GM04503 (cell line): ENCODE measurements around the gene ZNF223.

Experiments used
- DNase-seq: peaks from one replicate; pipeline ENCODE4 v3.0.0-alpha.2; 2012; ENCODE audit warnings: low read depth

The ZNF223 gene

DNA sequence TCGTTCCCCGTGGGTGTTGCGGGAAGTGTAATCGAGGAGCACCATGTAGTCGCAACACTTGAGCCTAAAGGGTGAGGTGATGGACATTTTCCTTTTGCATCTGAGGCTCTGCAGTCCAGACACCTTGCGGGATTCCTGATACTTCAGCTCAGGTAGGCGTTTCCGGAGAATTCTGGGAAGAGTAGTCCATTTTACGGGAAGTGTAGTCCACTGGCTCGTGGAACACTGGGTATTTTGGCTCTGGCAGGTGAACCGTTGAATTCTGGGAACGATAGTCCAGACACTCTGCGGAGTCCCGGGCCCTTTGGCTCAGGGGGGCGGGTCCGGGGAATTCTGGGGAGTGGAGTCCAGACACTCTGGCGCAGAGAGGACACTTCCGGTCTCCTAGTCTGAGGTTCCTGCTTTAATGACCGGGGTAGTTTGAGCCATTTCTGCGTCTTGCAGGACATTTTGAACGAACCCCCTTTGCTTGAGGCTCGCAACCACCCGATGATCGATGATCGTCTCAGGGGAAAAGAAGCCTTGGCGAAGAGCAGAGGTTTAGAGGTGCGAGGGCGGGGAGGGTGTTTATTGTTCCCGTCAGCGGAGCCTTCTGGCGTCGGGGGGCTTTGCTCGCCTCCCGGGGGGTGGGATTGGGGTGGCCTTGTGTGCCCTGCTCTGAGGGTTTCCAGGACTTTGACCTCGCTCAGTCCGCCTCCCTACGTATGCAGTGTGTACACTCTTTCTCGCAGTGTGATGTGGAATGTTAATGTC lies at the start of gene ZNF223:
ZNF223 (plus strand) TSS at position 387 of the 753 bp plus-strand sequence. CDS start 3,141 bp downstream, outside the sequence.
- DNase-seq, result peak; percentile 81

DNA sequence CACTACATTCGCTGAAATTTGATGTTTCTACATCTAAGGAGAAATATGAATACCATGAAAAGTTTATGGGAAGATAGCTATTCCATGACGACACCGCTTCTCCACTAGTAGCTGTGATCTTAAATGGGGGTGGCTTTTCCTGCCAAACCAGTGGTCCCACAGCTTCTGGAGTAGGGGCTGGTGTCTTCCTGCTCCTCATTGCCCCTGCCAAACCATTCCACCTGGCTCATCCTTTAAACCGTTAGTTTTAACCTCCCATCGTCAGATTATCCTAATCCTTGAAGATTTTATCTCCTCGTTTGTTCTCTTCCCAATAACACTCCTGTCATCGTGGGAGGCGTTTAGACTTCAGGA lies 49.6 kb upstream of the ZNF223 start:
- no peak for DNase-seq

DNA sequence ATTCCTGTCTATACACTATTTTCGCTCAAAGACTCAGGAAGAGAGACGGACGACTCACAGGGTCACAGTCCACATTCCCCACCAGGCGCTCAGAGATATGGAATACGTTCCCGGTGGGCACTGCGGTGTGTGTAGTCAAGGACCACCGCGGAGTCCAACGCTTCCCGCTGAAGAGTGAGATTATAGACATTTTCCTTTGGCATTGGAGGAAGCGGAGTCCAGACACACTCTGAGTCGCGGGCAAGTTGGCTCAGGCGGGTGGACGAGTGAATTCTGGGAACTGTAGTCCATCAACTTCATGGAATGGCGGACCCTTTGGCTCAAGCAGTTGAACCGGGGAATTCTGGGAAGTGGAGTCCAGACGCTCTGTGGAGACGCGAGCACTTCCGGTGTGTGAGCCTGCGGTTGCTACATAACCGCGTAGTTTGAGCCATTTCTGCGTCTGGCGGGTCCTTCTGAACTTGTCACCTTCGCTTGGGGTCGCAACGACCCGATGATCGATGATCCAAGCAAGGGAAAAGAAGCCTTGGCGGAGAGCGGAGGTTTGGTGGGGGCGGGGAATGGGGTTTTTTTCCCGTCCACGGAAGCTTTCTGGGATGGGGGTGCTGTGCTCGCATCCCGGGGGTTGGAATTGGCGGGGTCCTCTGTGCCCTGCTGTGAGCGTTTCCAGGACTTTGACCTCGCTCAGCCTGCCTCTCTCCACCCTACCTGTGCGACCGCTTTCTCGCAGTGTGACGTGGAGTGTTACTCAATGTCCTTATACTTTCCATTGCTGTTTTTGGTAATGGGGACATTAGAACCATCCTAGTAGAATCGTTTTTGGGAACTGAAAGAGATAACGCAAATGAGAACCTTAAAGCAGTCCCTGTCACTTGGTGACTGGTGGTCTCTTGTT lies 49.0 kb upstream of the ZNF223 start, which contains the start of gene ZNF230:
ZNF230 (plus strand) TSS at position 392 of the 895 bp plus-strand sequence. CDS start 4,122 bp downstream, outside the sequence.
- DNase-seq, result peak; percentile 85

GRCh38 chr19:44003461-44004009 lies 48.3 kb upstream of the ZNF223 start:
- DNase-seq, result no peak

DNA sequence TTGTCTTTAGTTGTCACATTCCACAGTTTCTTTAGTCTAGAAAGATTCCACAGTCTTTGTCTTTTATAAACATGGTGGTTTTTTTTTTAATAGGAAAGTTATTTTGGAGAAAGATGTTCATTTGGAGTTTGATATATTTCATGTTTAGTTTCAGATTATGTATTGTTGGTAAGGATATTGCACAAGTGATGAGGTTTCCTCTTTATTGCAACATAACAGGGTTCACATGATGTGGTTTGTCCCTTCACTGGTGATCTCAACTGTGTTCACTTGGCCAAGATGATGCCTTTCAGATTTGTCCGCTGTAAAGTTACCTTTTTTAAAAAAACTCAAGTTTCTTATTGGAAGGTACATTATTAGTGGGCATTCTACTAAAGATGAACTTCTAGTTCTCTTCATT lies 45.9 kb upstream of the ZNF223 start:
- no peak for DNase-seq

GRCh38 chr19:44007473-44007872 lies 44.4 kb upstream of the ZNF223 start:
- DNase-seq, result no peak

DNA sequence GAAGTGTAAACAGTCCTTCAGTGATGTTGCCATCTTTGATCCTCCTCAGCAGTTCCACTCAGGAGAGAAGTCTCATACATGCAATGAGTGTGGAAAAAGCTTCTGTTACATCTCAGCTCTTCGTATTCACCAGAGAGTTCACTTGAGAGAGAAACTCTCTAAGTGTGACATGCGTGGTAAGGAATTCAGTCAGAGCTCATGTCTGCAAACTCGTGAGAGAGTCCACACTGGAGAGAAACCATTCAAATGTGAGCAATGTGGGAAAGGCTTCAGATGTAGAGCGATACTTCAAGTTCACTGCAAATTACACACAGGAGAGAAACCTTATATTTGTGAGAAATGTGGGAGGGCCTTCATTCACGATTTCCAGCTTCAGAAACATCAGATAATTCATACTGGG lies 41.4 kb upstream of the ZNF223 start:
- DNase-seq, result no peak

GRCh38 chr19:44019498-44019897 lies 32.3 kb upstream of the ZNF223 start:
- DNase-seq, result no peak

- DNase-seq, result no peak
Observed at GRCh38 chr19:44021221-44021620, 30.6 kb upstream of the ZNF223 start.

DNA sequence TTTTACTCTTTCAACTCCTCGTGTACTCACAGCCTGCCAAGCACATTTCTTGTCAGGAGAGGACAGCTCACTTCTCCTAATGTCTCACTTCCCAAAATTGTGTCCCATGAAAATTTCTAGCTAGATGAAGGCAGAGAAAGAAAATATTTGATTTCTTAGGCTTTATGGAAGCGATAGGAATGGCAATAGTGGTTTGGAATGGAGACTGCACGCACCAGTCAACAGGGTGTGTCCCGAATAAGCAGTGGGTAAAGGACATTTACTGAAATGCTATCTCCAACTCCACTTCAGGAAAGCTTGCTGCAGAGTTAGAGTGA lies 27.0 kb upstream of the ZNF223 start:
- no peak for DNase-seq

DNA sequence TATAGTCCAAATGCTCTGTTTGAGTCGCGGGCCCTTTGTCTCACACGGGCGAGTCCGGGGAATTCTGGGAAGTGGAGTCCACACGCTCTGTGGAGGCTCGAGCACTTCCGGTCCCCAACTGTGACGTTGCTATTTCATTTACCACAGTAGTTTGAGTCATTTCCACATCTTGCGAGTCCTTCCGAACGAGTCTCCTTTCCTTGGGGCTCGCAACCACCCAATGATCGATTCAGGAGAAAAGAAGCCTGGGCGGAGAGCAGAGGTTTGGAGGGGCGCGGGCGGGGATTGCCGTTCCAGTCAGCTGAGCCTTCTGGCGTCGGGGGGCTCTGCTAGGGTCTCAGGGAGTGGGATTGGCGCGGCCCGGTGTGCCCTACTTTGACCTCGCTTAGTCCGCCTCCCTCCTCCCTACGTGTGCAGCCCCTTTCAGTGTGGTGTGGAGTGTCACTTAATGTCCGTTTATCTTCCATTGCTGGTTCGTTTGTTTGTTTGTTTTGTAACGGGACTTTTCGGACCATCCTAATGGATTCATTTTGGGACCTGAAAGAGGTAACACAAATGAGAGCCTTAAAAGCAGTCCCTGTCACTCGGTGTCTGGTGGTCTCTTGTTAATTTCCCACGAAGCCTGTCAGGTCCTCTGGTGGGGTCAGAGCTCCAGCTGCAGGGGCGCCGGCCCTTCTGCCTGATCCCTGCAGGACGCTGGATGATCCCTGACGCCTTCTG lies 26.5 kb upstream of the ZNF223 start, which contains the start of gene ZNF222:
ZNF222 (plus strand) TSS at position 163 of the 720 bp plus-strand sequence; CDS start at position 221, 58 bp downstream.
- DNase-seq, result peak; percentile 64

- DNase-seq, result no peak
Observed at GRCh38 chr19:44026622-44027021, 25.2 kb upstream of the ZNF223 start.

DNA sequence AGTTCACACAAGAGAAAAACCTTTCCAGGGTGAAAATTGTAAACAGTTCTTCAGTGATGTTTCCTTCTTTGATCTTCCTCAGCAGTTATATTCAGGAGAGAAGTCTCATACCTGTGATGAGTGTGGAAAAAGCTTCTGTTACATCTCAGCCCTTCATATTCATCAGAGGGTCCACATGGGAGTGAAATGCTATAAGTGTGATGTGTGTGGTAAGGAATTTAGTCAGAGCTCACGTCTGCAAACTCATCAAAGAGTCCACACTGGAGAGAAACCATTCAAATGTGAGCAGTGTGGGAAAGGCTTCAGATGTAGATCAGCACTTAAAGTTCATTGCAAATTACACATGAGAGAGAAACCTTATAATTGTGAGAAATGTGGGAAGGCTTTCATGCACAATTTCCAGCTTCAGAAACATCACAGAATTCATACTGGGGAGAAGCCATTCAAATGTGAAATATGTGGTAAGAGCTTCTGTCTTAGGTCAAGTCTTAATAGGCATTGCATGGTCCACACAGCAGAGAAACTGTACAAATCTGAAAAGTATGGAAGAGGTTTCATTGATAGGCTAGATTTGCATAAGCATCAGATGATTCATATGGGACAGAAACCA lies 19.7 kb upstream of the ZNF223 start:
- no peak for DNase-seq

DNA sequence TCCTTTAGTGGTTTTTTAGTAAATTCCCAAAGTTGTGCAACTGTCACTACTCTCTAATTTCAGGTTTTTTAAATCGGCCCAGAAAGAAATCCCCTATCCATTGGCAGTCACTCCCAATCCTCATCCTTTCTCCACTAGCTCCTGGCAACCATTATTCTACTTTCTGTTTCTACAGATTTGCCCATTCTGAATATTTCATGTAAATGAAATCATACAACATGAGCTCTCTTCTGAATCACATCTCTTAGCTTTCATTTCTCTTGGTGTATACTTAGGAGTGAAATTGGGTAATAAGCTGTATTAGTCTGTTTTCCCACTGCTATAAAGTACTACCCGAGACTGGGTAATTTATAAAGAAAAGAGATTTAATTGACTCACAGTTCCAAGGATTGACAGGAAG lies 9.7 kb upstream of the ZNF223 start:
- no peak for DNase-seq

DNA sequence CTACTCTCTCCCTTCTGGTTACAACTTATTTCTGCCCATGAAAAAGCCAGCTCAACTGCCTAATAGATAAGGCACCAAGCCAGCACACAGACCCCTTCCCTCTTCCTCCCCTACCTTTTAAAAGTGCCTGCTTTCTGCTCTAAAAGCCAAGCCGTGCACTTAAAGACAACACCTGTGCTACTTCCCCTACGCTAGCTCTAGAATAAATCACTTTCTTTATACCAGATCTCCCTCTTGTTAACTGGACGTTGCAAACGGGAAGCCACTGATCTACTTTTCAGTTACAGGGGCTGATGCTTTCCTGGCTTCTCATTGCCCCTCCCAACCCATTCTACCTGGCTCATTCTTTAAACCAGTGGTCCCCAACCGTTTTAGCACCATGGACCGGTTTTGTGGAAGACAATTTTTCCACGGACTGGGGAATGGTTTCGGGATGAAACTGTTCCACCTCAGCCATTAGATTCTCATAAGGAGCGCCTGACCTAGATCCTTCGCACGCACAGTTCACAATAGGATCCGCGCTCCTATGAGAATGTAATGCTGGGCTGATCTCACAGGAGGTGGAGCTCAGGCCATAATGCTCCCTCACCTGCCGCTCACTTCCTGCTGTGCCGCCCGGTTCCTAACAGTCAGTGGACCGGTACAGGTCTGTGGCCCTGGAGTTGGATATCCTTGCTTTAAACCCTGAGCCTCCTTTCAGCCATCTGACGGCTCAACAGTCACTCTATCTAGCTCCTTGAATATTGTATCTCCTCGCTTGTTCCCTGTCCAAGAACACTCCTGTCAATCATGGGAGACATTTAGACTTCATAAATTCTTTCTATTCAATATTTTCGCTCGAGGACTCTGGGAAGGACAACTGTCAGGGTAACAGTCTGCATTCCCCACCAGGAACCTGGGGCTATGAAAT lies 841 bp upstream of the ZNF223 start:
- DNase-seq, result no peak

- DNase-seq, result no peak
Observed at GRCh38 chr19:44055870-44056269, 4.0 kb downstream of the ZNF223 start.

DNA sequence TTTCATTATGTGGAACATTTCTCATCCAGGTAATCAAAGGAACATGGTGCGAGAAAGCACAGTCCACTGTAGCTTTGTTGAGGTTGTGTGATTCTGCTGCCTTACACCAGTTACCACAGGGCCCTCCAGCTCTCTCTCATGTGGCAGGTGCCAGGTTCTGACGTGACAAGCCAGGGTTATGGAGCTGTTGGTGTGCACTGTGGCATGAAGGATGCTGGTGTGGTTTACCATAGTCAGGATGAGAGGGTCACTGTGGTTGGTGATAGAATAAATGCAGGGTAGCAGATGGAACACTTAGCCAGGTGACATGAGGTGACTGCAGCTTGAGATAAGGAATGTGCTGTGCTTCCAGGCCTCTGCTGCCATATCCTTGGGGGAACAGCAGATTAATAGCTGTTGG lies 7.4 kb downstream of the ZNF223 start:
- no peak for DNase-seq

GRCh38 chr19:44061038-44061437 lies 9.2 kb downstream of the ZNF223 start:
- no peak for DNase-seq

- no peak for DNase-seq
Observed at GRCh38 chr19:44066305-44066704, 14.5 kb downstream of the ZNF223 start.

DNA sequence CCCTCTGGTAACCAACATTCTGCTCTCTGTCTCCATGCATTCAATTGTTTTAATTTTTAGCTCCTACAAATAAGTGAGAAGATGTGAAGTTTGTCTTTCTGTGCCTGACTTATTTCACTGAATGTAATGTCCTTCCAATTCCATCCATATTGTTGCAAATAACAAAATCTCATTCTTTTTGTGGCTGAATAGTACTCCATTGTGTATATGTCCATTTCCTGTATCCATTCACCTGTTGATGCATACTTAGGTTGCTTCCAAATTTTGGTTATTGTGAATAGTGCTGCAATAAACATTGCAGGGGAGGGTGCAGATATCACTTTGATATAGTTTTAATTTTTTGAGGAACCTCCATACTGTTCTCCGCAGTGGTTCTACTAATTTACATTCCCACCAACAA lies 17.6 kb downstream of the ZNF223 start:
- no peak for DNase-seq
